SK-N-SH (cell line): ENCODE results near the gene CCL27. TPM values are rescaled to one million over a fixed set of nuclear protein-coding genes. Genes with fewer than 3 reads are reported as not detected.

Source experiments
- CTCF ChIA-PET: fragments of 300-600, 350-600 bp; formaldehyde crosslinking; extraction: SDS; loops from one replicate; lab custom pipeline; 2021; lab: Yijun Ruan, JAX
- POLR2A ChIA-PET: fragments of 350-600 bp; sonication (Branson Sonifier 250); formaldehyde crosslinking; extraction: SDS; loops from one replicate; lab custom pipeline; 2020; ENCODE audit warnings: antibody characterized with exemption, inconsistent platforms; lab: Yijun Ruan, JAX
- DNase-seq: peaks from one replicate; pipeline ENCODE4 v3.0.0; 2012
- H2AFZ ChIP-seq: fragments of 200-600 bp; sonication (generic); 2 replicates; pipeline ENCODE4 v1.8.1; 2016; ENCODE audit warnings: antibody characterized with exemption, mild to moderate bottlenecking, low read depth
- H3F3A ChIP-seq: fragments of 200-600 bp; sonication (generic); replicated peaks from 2 replicates; pipeline ENCODE3; 2016; ENCODE audit warnings: antibody characterized with exemption, mild to moderate bottlenecking; ENCODE audit not compliant: insufficient read depth
- H3K27ac ChIP-seq, 2 experiments: fragments of 200-500 bp in 1 of 2; fragments of 200-600 bp in 1 of 2; sonication (Bioruptor generic) in 1 of 2; sonication (generic), shearing (Covaris generic) in 1 of 2; 2 replicates each; pipeline versions ENCODE4 v1.5.1 to v1.6.1; 2014 to 2016; ENCODE audit warnings: low read depth in 2 of 2, inconsistent platforms in 1 of 2, low read length in 1 of 2, mild to moderate bottlenecking in 1 of 2, mixed read lengths in 1 of 2
- H3K27me3 ChIP-seq: fragments of 200-600 bp; sonication (generic), shearing (Covaris generic); 2 replicates; pipeline ENCODE4 v1.6.1; 2016; ENCODE audit warnings: mixed run types; ENCODE audit not compliant: insufficient read depth
- H3K36me3 ChIP-seq, 2 experiments: fragments of 200-500 bp in 1 of 2; fragments of 200-600 bp in 1 of 2; sonication (Bioruptor generic) in 1 of 2; sonication (generic) in 1 of 2; replicated peaks in 1 of 2; 2 replicates each; pipeline versions ENCODE3 to v1.5.1; 2014 to 2016; ENCODE audit warnings: low read length in 1 of 2, mild to moderate bottlenecking in 1 of 2; ENCODE audit not compliant: insufficient read depth in 2 of 2, control insufficient read depth in 1 of 2
- H3K4me1 ChIP-seq, 2 experiments: fragments of 200-500 bp in 1 of 2; fragments of 200-600 bp in 1 of 2; sonication (Bioruptor generic) in 1 of 2; sonication (generic), shearing (Covaris generic) in 1 of 2; 2 replicates each; pipeline versions ENCODE4 v1.5.1 to v1.6.1; 2014 to 2016; ENCODE audit warnings: low read depth in 1 of 2, low read length in 1 of 2, mixed run types in 1 of 2; ENCODE audit not compliant: insufficient read depth in 2 of 2, control insufficient read depth in 1 of 2
- H3K4me2 ChIP-seq: fragments of 200-600 bp; sonication (generic), shearing (Covaris generic); 2 replicates; pipeline ENCODE4 v1.6.1; 2017; ENCODE audit warnings: mixed run types
- H3K4me3 ChIP-seq, 2 experiments: fragments of 200-500 bp in 1 of 2; fragments of 200-600 bp in 1 of 2; sonication (Bioruptor generic) in 1 of 2; sonication (generic), shearing (Covaris generic) in 1 of 2; 2 replicates each; pipeline versions ENCODE4 v1.5.1 to v1.8.1; 2014 to 2016; ENCODE audit warnings: low read depth in 2 of 2, inconsistent platforms in 1 of 2, low read length in 1 of 2, mild to moderate bottlenecking in 1 of 2, mixed read lengths in 1 of 2, moderate library complexity in 1 of 2
- H3K79me2 ChIP-seq: fragments of 200-600 bp; sonication (generic); 2 replicates; pipeline ENCODE4 v1.8.1; 2017; ENCODE audit warnings: mild to moderate bottlenecking; ENCODE audit not compliant: insufficient read depth
- H3K9ac ChIP-seq: fragments of 200-600 bp; sonication (generic); 2 replicates; pipeline ENCODE4 v1.6.1; 2017; ENCODE audit warnings: mixed run types
- H3K9me2 ChIP-seq: fragments of 200-600 bp; sonication (generic); 2 replicates; pipeline ENCODE4 v1.6.1; 2017; ENCODE audit warnings: mixed run types
- H3K9me3 ChIP-seq: fragments of 200-600 bp; sonication (generic); 2 replicates; pipeline ENCODE4 v1.6.1; 2017; ENCODE audit warnings: mixed run types, mild to moderate bottlenecking, moderate library complexity
- H4K20me1 ChIP-seq: fragments of 200-600 bp; sonication (generic); 2 replicates; pipeline ENCODE4 v1.6.1; 2017; ENCODE audit warnings: mild to moderate bottlenecking, mixed run types; ENCODE audit not compliant: insufficient read depth
- CHD2 ChIP-seq: fragments of 150-350 bp; IDR thresholded peaks from 2 replicates; pipeline ENCODE4 v1.6.1; 2018; ENCODE audit warnings: low read length; ENCODE audit not compliant: partially characterized antibody
- ELF1 ChIP-seq: IDR thresholded peaks from 2 replicates; pipeline ENCODE4 v1.4.0; 2012
- EP300 ChIP-seq, 2 experiments: IDR thresholded peaks; 2 replicates each; pipeline versions ENCODE4 v1.4.0 to v1.6.1; 2012; ENCODE audit warnings: borderline replicate concordance in 1 of 2, low read depth in 1 of 2, low read length in 1 of 2
- FOSL2 ChIP-seq: IDR thresholded peaks from 2 replicates; pipeline ENCODE4 v1.4.0; 2012; ENCODE audit warnings: low read depth, mild to moderate bottlenecking, moderate library complexity, borderline replicate concordance
- FOXJ3 ChIP-seq: sonication (generic); formaldehyde crosslinking; IDR thresholded peaks from 2 replicates; pipeline ENCODE4 v1.5.1; 2020; ENCODE audit warnings: mild to moderate bottlenecking, missing genetic modification reagents
- FOXM1 ChIP-seq: IDR thresholded peaks from 2 replicates; pipeline ENCODE4 v1.4.0; 2012; ENCODE audit warnings: low read depth, mild to moderate bottlenecking
- GABPA ChIP-seq: IDR thresholded peaks from 2 replicates; pipeline ENCODE4 v1.4.0; 2012; ENCODE audit warnings: low read depth, mild to moderate bottlenecking
- MAX ChIP-seq: IDR thresholded peaks from 2 replicates; pipeline ENCODE4 v1.4.0; 2012; ENCODE audit warnings: low read depth
- MEF2A ChIP-seq: IDR thresholded peaks from 2 replicates; pipeline ENCODE4 v1.4.0; 2012; ENCODE audit warnings: low read depth, borderline replicate concordance
- PBX3 ChIP-seq: IDR thresholded peaks from 2 replicates; pipeline ENCODE4; 2012
- POLR2AphosphoS5 ChIP-seq: IDR thresholded peaks from 2 replicates; pipeline ENCODE4 v1.6.1; 2012; ENCODE audit warnings: low read depth, low read length
- SIN3A ChIP-seq: IDR thresholded peaks from 2 replicates; pipeline ENCODE4 v1.6.1; 2012; ENCODE audit warnings: low read depth, mild to moderate bottlenecking, low read length, moderate library complexity, borderline replicate concordance
- SMC3 ChIP-seq: IDR thresholded peaks from 2 replicates; pipeline ENCODE4 v1.6.1; 2012; ENCODE audit warnings: low read depth, low read length, improper control_type of control experiment
- USF2 ChIP-seq: fragments of 150-350 bp; IDR thresholded peaks from 2 replicates; pipeline ENCODE4 v1.6.1; 2017; ENCODE audit warnings: antibody characterized with exemption, low read length, low read depth, borderline replicate concordance
- YY1 ChIP-seq: IDR thresholded peaks from 2 replicates; pipeline ENCODE4 v1.4.0; 2012; ENCODE audit warnings: low read depth, mild to moderate bottlenecking
- WGBS: methylation state at CpG from one replicate; pipeline ENCODE4 v1.1.6; 2017; ENCODE audit warnings: low lambda C conversion rate; 5-methylcytosine and 5-hydroxymethylcytosine counted together
- polyA plus RNA-seq, 3 experiments: library from polyadenylated mRNA; depleted of rRNA; stranded (reverse); fragments of >200 nt; gene quantifications; 2 replicates each; pipeline ENCODE4 v1.2.3, GENCODE V29; 2012
- TF ChIP-seq, protein P1 (sequence below): fragments of 200-600 bp; sonication (generic); IDR thresholded peaks from 2 replicates; pipeline ENCODE4 v1.6.1; 2017; ENCODE audit warnings: antibody characterized with exemption, mild to moderate bottlenecking, moderate library complexity

CCL27 gene
- polyA plus RNA-seq, 1 of the 3 experiments (the other 2 are of a cell fraction), result not detected

DNA sequence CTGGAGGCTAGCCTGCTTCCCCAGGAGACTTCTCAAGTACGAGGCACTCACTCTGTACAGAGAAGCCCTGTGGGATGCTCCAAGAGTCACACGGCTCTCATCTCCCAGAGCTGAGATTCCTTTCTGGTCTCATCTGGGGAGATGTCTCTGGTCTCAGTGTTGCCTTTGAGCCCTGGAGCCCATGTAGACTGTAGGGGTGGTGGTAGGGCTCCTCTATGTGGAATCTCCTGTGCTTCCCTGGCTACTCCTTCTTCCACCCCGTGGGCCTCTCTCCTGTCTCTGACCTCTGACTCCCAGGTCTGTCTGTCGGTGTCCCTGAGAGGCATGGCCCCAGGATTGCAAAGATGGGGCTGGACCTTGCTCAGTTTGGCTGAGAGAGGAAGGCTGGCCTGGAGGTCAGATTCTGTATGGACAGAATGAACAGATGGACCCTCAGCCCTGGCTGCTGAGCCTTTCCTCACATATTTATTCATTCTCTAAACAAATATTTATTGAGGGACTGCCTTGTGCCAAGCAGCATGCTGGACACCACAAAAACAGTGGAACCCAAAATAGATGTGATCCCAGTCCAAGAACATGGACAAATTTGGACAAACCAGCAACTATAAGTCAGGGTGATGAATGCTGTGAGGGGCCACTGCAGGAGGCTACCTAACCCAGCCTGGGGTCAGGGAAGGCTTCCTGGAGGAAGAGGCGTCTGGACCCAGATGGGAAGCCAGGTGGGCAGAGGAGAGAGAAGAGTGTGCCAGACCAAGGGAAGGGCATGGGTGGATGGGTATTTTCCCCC lies 26.1 kb upstream of the CCL27 start:
- Histone ChIP-seq H3K27me3 (no peaks in the 10 kb centered on the region), H3K27ac (no peak overlapping the region)
- no peak for DNase-seq
- TF ChIP-seq POLR2AphosphoS5 (no peak), MEF2A (no peak)
- TF ChIP-seq, all 33 proteins: peak for 0
- Histone ChIP-seq H4K20me1 (no peaks in the 10 kb centered on the region), H3K9ac (no peak overlapping the region), H3K4me1 (no peaks in the 10 kb centered on the region; a peak in 1 of 4 replicates), H3K4me2 (no peak overlapping the region), H3K36me3 (no peaks in the 10 kb centered on the region), H2AFZ (no peak overlapping the region), H3F3A (no peaks in the 10 kb centered on the region), H3K9me3 (no peaks in the 10 kb centered on the region), H3K4me3 (no peak overlapping the region), H3K9me2 (no peaks in the 10 kb centered on the region), H3K79me2 (no peaks in the 10 kb centered on the region)
- WGBS, result 53% methylated on average over 5 of the region's 5 CpGs
- POLR2A ChIA-PET, result no interaction called here
- CTCF ChIA-PET, result interaction anchor here (1.3 to 5.1 kb wide), 2 partner anchors 10 to 14 kb away, joined by 4 to 43 read pairs; no protein-coding TSS in a partner anchor

GRCh38 chr9:34687276-34688030 lies 25.0 kb upstream of the CCL27 start:
- H3K9ac ChIP-seq, result no peak overlapping the region
- H3K4me3 ChIP-seq, result no peak overlapping the region
- no peak overlapping the region for H3K27ac ChIP-seq
- ChIA-PET POLR2A (interaction anchor here (0.6 kb wide), 1 partner anchor 50 kb away, joined by 3 read pairs; no protein-coding TSS in a partner anchor), CTCF (interaction anchor here (0.9 to 5.1 kb wide), 4 partner anchors 12 to 40 kb away, joined by 3 to 43 read pairs (median 4); no protein-coding TSS in a partner anchor)
- H4K20me1 ChIP-seq, result no peaks in the 10 kb centered on the region
- H3K36me3 ChIP-seq, result no peaks in the 10 kb centered on the region
- H3F3A ChIP-seq, result no peaks in the 10 kb centered on the region
- DNase-seq, result no peak
- no peak overlapping the region for H3K4me2 ChIP-seq
- H3K4me1 ChIP-seq, result no peaks in the 10 kb centered on the region; a peak in 1 of 4 replicates
- H3K79me2 ChIP-seq, result no peaks in the 10 kb centered on the region
- H3K27me3 ChIP-seq, result no peaks in the 10 kb centered on the region
- H3K9me3 ChIP-seq, result no peaks in the 10 kb centered on the region
- no peak overlapping the region for H2AFZ ChIP-seq
- TF ChIP-seq FOSL2 (no peak), YY1 (no peak), MAX (no peak), CHD2 (no peak), ELF1 (no peak), EP300 (IDR thresholded peaks at IDR 0.05; ENCODE audit: borderline replicate concordance in 1 of 2, low read depth in 1 of 2, low read length in 1 of 2) (no peak), PBX3 (no peak), GABPA (no peak), FOXM1 (no peak), SIN3A (no peak), FOXJ3 (no peak), USF2 (no peak), SMC3 (no peak)
- TF ChIP-seq, protein P1, sequence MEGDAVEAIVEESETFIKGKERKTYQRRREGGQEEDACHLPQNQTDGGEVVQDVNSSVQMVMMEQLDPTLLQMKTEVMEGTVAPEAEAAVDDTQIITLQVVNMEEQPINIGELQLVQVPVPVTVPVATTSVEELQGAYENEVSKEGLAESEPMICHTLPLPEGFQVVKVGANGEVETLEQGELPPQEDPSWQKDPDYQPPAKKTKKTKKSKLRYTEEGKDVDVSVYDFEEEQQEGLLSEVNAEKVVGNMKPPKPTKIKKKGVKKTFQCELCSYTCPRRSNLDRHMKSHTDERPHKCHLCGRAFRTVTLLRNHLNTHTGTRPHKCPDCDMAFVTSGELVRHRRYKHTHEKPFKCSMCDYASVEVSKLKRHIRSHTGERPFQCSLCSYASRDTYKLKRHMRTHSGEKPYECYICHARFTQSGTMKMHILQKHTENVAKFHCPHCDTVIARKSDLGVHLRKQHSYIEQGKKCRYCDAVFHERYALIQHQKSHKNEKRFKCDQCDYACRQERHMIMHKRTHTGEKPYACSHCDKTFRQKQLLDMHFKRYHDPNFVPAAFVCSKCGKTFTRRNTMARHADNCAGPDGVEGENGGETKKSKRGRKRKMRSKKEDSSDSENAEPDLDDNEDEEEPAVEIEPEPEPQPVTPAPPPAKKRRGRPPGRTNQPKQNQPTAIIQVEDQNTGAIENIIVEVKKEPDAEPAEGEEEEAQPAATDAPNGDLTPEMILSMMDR, result no peak
- no peaks in the 10 kb centered on the region for H3K9me2 ChIP-seq
- WGBS, result 79% methylated on average over 8 of the region's 10 CpGs
